ENCODE data around the gene RPS10.

Gene RPS10

DNA sequence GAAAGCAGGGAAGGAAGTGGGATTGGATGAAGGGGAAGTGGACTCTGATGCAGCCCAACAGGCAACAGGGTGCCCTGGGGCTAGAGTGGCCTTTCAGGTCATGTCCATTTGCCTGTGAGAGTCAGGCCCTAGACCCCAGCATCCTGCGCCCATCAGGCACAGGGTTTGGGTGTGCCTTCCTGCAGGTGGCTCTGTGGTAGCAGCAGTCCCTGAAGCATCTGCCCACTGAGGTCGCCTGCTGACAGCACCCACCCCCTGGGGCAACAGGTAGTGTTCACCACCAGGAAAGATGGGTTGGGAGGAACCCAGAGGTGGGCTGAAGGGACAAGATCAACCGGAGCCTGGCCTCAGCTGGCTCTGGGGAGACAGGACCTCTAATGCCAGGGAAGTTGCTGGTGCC lies 43.6 kb upstream of the RPS10 start:
- Histone ChIP-seq H2AK5ac (ENCODE audit: low read length) (no peak overlapping the region), H2BK5ac (ENCODE audit: low read length) (no peak overlapping the region), H3K56ac (ENCODE audit: low read length) (no peak overlapping the region), H4K5ac (ENCODE audit: low read length) (no peak overlapping the region), H3K4me2 (ENCODE audit: low read length) (no peak overlapping the region), H2BK120ac (ENCODE audit: low read depth, low read length) (no peak overlapping the region), H3K36me3 (ENCODE audit: control insufficient read depth, insufficient read depth, low read length) (no peaks in the 10 kb centered on the region), H3K4me3 (ENCODE audit: low read length) (no peak overlapping the region), H3K18ac (ENCODE audit: low read length) (no peak overlapping the region), H3K9ac (ENCODE audit: low read length) (no peak overlapping the region), H4K8ac (ENCODE audit: low read depth, low read length) (no peak overlapping the region), H3K4me1 (ENCODE audit: control insufficient read depth, low read depth, low read length) (no peaks in the 10 kb centered on the region), H3K27ac (ENCODE audit: low read depth, low read length) (no peak overlapping the region), H3K27me3 (ENCODE audit: insufficient read depth, low read length, poor library complexity) (no peaks in the 10 kb centered on the region), H3K23ac (ENCODE audit: low read length) (no peak overlapping the region), H3K79me1 (ENCODE audit: low read length) (no peaks in the 10 kb centered on the region), H2BK15ac (replicated peaks; ENCODE audit: low read depth) (no peak overlapping the region), H3K79me2 (ENCODE audit: control insufficient read depth, insufficient read depth, low read length) (no peaks in the 10 kb centered on the region), H3K4ac (ENCODE audit: low read depth, low read length) (no peak overlapping the region)
- WGBS (ENCODE audit: extremely low coverage, insufficient coverage, low lambda C conversion rate) = no CpG with 5 or more reads among the region's 3 CpGs
- no peak for DNase-seq

DNA sequence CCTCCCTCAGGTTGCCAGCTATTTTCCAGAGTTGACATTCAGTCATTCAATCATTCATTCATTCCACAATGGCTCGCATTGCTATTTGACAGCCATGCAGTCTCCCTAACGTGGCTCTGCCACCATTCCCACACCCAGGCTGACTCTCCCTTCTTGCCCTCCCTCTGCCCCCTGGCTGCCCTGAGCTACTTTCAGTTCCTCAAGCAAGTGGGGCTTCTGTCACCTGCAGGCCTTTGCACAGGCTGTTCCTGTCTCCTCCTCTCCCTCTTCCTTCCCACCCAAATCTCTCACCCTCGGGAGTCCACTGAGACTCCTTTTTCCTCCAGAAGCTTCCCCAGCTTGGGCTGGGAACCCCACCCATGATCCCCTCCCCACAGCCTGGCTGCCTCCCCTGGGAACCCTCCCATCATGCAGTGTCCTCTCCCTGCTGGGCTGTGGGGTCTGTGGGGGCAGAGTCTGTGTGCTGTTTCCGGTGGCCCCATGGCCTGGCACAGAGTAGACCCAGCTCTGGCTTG lies 42.6 kb upstream of the RPS10 start:
- no CpG with 5 or more reads among the region's 4 CpGs for WGBS (ENCODE audit: extremely low coverage, insufficient coverage, low lambda C conversion rate)

DNA sequence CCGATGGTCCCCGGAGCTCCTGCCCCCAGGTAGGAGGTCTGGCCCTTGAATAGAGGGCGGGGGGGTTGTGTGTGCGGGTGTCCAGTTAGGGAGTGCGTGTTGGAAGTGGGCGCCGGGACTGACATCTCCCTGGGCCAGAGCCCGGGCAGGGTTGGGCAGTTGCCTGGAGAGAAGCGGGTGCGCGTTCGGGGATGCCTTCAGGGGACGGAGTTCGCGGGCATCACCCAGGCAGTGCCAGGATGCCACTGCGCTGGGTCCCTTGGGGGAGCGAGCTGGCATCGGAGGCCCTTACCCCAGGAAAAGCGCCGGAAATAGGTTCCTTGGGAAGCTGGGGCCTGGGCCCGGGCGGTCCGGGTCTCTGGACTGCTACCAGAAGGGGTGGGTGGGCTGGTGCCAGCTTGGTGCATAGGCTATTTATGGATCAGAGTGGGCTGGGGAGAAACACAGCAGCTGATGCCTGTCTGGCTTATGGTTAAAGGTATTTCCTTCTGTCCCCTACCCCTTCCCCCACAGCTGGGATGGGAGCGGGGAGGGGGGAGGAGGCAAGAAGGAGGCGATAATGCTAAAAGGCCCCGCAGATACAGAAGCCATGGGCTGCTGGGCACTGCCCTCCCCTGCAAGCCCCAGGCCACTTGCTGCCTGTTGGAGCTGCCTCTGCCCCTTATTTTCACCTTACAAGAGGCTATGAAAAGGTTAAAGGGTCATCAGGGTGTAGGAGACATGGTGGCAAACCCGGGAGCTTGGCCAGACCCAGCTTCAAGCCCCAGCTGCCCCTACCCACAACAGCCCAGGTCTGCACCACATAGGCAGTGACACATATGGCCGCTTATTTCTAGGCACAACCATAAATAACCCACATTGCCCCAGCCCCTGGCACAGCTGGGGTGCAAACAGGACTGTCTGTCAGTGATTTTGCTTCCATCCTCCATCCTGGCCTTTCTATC lies 40.6 kb upstream of the RPS10 start:
- H3K56ac ChIP-seq (ENCODE audit: low read length) = peak overlapping the region; percentile 58
- no peak overlapping the region for H2BK15ac ChIP-seq (replicated peaks; ENCODE audit: low read depth)
- peak overlapping the region; percentile 27 for H3K9ac ChIP-seq (ENCODE audit: low read length)
- H2BK5ac ChIP-seq (ENCODE audit: low read length) = no peak overlapping the region
- H4K8ac ChIP-seq (ENCODE audit: low read depth, low read length) = no peak overlapping the region
- H3K4me2 ChIP-seq (ENCODE audit: low read length) = peak overlapping the region; percentile 45
- no peaks in the 10 kb centered on the region for H3K4me1 ChIP-seq (ENCODE audit: control insufficient read depth, low read depth, low read length)
- no peaks in the 10 kb centered on the region for H3K79me1 ChIP-seq (ENCODE audit: low read length)
- no peak overlapping the region for H3K27ac ChIP-seq (ENCODE audit: low read depth, low read length)
- no peaks in the 10 kb centered on the region for H3K36me3 ChIP-seq (ENCODE audit: control insufficient read depth, insufficient read depth, low read length)
- H3K4me3 ChIP-seq (ENCODE audit: low read length) = peak overlapping the region; percentile 10
- no peak for DNase-seq
- WGBS (ENCODE audit: extremely low coverage, insufficient coverage, low lambda C conversion rate) = no CpG with 5 or more reads among the region's 28 CpGs
- H2BK120ac ChIP-seq (ENCODE audit: low read depth, low read length) = no peak overlapping the region
- no peak overlapping the region for H3K23ac ChIP-seq (ENCODE audit: low read length)
- H2AK5ac ChIP-seq (ENCODE audit: low read length) = no peak overlapping the region
- no peaks in the 10 kb centered on the region for H3K27me3 ChIP-seq (ENCODE audit: insufficient read depth, low read length, poor library complexity)
- H3K18ac ChIP-seq (ENCODE audit: low read length) = no peak overlapping the region
- H3K4ac ChIP-seq (ENCODE audit: low read depth, low read length) = no peak overlapping the region
- no peaks in the 10 kb centered on the region for H3K79me2 ChIP-seq (ENCODE audit: control insufficient read depth, insufficient read depth, low read length)
- H4K5ac ChIP-seq (ENCODE audit: low read length) = no peak overlapping the region

More for the DNA sequence above, 42.6 kb upstream of the RPS10 start:
- Histone ChIP-seq H4K8ac (ENCODE audit: low read depth, low read length) (no peak overlapping the region), H2BK120ac (ENCODE audit: low read depth, low read length) (no peak overlapping the region), H3K4me2 (ENCODE audit: low read length) (no peak overlapping the region), H3K56ac (ENCODE audit: low read length) (no peak overlapping the region), H3K79me1 (ENCODE audit: low read length) (no peaks in the 10 kb centered on the region), H3K4me1 (ENCODE audit: control insufficient read depth, low read depth, low read length) (no peaks in the 10 kb centered on the region), H3K27ac (ENCODE audit: low read depth, low read length) (no peak overlapping the region), H3K9ac (ENCODE audit: low read length) (no peak overlapping the region), H3K4ac (ENCODE audit: low read depth, low read length) (no peak overlapping the region), H3K27me3 (ENCODE audit: insufficient read depth, low read length, poor library complexity) (no peaks in the 10 kb centered on the region), H2AK5ac (ENCODE audit: low read length) (no peak overlapping the region), H2BK5ac (ENCODE audit: low read length) (no peak overlapping the region), H3K4me3 (ENCODE audit: low read length) (no peak overlapping the region), H3K18ac (ENCODE audit: low read length) (no peak overlapping the region), H2BK15ac (replicated peaks; ENCODE audit: low read depth) (no peak overlapping the region), H3K79me2 (ENCODE audit: control insufficient read depth, insufficient read depth, low read length) (no peaks in the 10 kb centered on the region), H4K5ac (ENCODE audit: low read length) (no peak overlapping the region), H3K36me3 (ENCODE audit: control insufficient read depth, insufficient read depth, low read length) (no peaks in the 10 kb centered on the region), H3K23ac (ENCODE audit: low read length) (no peak overlapping the region)
- DNase-seq = no peak

DNA sequence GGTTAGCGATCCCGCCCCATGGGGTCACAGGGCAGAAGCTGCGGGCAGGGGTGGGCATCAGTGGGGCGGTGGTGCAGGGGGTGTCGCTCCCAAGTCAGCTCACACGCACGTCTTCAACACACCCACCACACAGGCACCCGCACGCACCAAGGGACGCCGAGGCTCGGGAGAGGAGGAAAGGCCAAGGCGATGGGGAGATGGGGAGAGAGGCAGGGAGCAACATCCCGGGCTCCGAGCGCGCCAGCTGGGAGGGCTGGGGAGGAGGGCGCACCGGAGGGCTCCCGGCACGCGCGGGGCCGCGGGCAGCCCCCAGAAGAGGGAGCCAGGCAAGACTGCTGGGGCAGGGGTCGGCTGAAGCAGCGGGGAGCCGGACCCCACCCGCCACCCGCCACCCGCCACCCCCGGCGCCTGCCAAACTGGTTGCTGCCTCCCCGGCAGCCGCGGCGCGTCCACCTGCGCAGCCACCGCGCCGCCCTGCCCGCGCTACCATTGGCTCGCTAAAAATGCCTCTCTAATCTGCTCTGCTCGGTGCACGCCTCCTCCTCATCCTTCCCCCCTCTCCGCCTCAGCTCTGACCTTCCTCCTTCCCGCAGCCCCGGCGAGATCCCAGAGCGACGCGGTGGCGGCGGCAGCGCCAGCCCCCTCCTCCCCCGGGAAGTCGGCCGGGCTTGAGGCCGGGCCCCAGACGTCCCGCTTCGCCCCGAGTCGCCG lies 39.8 kb upstream of the RPS10 start, which contains the start of gene PACSIN1:
Gene PACSIN1 (plus strand): TSS at position 546 of the 711 bp plus-strand sequence. CDS start 60,230 bp downstream, outside the sequence.
- Histone ChIP-seq H2BK5ac (ENCODE audit: low read length) (no peak within 1 kb of the TSS), H3K18ac (ENCODE audit: low read length) (no peak within 1 kb of the TSS), H3K79me1 (ENCODE audit: low read length) (no peaks in the 10 kb centered on the region), H4K8ac (ENCODE audit: low read depth, low read length) (no peak within 1 kb of the TSS), H3K27ac (ENCODE audit: low read depth, low read length) (no peak within 1 kb of the TSS), H2BK15ac (replicated peaks; ENCODE audit: low read depth) (no peak within 1 kb of the TSS), H2BK120ac (ENCODE audit: low read depth, low read length) (no peak within 1 kb of the TSS), H3K27me3 (ENCODE audit: insufficient read depth, low read length, poor library complexity) (no peaks in the 10 kb centered on the region), H3K23ac (ENCODE audit: low read length) (no peak within 1 kb of the TSS), H3K4me1 (ENCODE audit: control insufficient read depth, low read depth, low read length) (no peaks in the 10 kb centered on the region), H3K9ac (ENCODE audit: low read length) (peak within 1 kb of the TSS; percentile 52), H2AK5ac (ENCODE audit: low read length) (no peak within 1 kb of the TSS), H4K5ac (ENCODE audit: low read length) (no peak within 1 kb of the TSS), H3K79me2 (ENCODE audit: control insufficient read depth, insufficient read depth, low read length) (no peaks in the 10 kb centered on the region), H3K36me3 (ENCODE audit: control insufficient read depth, insufficient read depth, low read length) (no peaks in the 10 kb centered on the region), H3K4me2 (ENCODE audit: low read length) (peak within 1 kb of the TSS; percentile 45), H3K56ac (ENCODE audit: low read length) (peak within 1 kb of the TSS; percentile 58), H3K4ac (ENCODE audit: low read depth, low read length) (no peak within 1 kb of the TSS), H3K4me3 (ENCODE audit: low read length) (peak within 1 kb of the TSS; percentile 10)
- no CpG with 5 or more reads among the region's 67 CpGs for WGBS (ENCODE audit: extremely low coverage, insufficient coverage, low lambda C conversion rate)
- peak; percentile 70 for DNase-seq

DNA sequence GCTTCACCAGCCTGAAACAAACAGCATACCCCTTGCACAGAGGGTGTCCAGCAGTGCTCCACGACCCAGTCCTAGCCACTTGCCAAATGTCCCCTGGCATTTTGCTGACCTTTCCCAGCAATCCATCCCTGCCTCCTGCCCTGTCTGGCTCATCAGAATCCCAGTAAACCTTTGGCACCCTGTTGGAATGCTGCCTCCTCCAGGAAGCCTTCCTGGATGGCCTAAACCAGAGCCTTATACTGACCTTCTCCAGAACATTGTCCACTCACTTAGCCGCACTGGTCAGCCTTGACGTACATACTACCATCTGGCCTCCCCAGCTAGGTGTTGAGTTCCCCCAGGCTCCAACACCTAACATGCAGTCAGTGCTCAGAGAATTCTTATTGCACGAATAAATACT lies 38.0 kb upstream of the RPS10 start:
- H3K79me1 ChIP-seq (ENCODE audit: low read length) = no peaks in the 10 kb centered on the region
- no peak overlapping the region for H2AK5ac ChIP-seq (ENCODE audit: low read length)
- H3K27ac ChIP-seq (ENCODE audit: low read depth, low read length) = no peak overlapping the region
- no peak overlapping the region for H2BK120ac ChIP-seq (ENCODE audit: low read depth, low read length)
- no peak overlapping the region for H2BK15ac ChIP-seq (replicated peaks; ENCODE audit: low read depth)
- no peaks in the 10 kb centered on the region for H3K79me2 ChIP-seq (ENCODE audit: control insufficient read depth, insufficient read depth, low read length)
- no CpG with 5 or more reads among the region's 4 CpGs for WGBS (ENCODE audit: extremely low coverage, insufficient coverage, low lambda C conversion rate)
- no peak overlapping the region for H3K9ac ChIP-seq (ENCODE audit: low read length)
- no peaks in the 10 kb centered on the region for H3K4me1 ChIP-seq (ENCODE audit: control insufficient read depth, low read depth, low read length)
- no peak overlapping the region for H4K5ac ChIP-seq (ENCODE audit: low read length)
- no peak overlapping the region for H3K4me3 ChIP-seq (ENCODE audit: low read length)
- no peak overlapping the region for H3K23ac ChIP-seq (ENCODE audit: low read length)
- H3K36me3 ChIP-seq (ENCODE audit: control insufficient read depth, insufficient read depth, low read length) = no peaks in the 10 kb centered on the region
- H3K4me2 ChIP-seq (ENCODE audit: low read length) = no peak overlapping the region
- H2BK5ac ChIP-seq (ENCODE audit: low read length) = no peak overlapping the region
- H3K4ac ChIP-seq (ENCODE audit: low read depth, low read length) = no peak overlapping the region
- H3K56ac ChIP-seq (ENCODE audit: low read length) = no peak overlapping the region
- DNase-seq = no peak
- H4K8ac ChIP-seq (ENCODE audit: low read depth, low read length) = no peak overlapping the region
- H3K18ac ChIP-seq (ENCODE audit: low read length) = no peak overlapping the region
- H3K27me3 ChIP-seq (ENCODE audit: insufficient read depth, low read length, poor library complexity) = no peaks in the 10 kb centered on the region
